ENCODE results near the gene TRPM3. TPM values are rescaled to one million over a fixed set of nuclear protein-coding genes. Genes with fewer than 3 reads are reported as not detected.

The TRPM3 gene
- polyA plus RNA-seq, 3 donors = not detected

DNA sequence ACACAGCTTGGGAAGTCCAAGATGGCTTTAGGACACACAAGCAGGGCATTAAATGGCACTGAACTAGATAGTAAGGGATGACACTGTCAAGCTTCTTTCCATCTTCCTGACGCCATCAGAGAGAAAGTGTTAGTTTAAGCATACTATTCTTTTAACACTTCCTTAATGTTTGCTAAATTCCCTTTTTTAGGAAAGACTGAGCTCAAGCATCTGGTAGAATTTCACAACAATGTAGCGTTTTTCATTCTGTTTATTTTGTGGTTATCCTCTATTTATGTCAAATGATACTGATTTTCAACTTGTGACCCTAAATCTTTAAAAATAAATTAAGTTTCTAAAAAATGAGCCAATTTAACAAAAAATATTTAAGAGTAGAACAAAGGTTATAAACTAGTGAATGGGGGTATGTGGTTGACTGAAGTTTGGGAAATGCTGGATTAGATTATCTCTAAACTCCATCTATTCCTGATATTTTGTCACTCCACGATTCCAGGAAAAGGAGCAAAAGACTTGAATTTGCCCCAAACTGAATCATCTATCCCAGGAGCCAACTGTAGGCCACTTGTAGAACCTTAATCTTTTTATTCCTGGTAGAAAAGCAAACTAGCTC, 559.5 kb downstream of the TRPM3 start:
- no peaks in the 10 kb centered on the region for H4K20me1 ChIP-seq (ENCODE audit: insufficient read depth, low read length)
- TF ChIP-seq, protein P1, sequence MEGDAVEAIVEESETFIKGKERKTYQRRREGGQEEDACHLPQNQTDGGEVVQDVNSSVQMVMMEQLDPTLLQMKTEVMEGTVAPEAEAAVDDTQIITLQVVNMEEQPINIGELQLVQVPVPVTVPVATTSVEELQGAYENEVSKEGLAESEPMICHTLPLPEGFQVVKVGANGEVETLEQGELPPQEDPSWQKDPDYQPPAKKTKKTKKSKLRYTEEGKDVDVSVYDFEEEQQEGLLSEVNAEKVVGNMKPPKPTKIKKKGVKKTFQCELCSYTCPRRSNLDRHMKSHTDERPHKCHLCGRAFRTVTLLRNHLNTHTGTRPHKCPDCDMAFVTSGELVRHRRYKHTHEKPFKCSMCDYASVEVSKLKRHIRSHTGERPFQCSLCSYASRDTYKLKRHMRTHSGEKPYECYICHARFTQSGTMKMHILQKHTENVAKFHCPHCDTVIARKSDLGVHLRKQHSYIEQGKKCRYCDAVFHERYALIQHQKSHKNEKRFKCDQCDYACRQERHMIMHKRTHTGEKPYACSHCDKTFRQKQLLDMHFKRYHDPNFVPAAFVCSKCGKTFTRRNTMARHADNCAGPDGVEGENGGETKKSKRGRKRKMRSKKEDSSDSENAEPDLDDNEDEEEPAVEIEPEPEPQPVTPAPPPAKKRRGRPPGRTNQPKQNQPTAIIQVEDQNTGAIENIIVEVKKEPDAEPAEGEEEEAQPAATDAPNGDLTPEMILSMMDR (IDR thresholded peaks at IDR 0.05) = no peak
- H3K27me3 ChIP-seq (ENCODE audit: control insufficient read depth in 2 of 2, insufficient read depth in 2 of 2, low read length in 2 of 2) = no peaks in the 10 kb centered on the region
- no peak overlapping the region for H3K4me3 Mint-ChIP-seq
- no peaks in the 10 kb centered on the region for H3K9me3 ChIP-seq (replicated peaks in 1 of 2; ENCODE audit: control insufficient read depth in 1 of 2, insufficient read depth in 1 of 2, low read length in 2 of 2)
- H3K36me3 ChIP-seq (replicated peaks in 1 of 2; ENCODE audit: control insufficient read depth in 1 of 2, insufficient read depth in 2 of 2, low read length in 2 of 2) = no peaks in the 10 kb centered on the region
- H3K4me3 ChIP-seq (replicated peaks in 1 of 3; ENCODE audit: low read depth in 2 of 3, low read length in 3 of 3) = no peak overlapping the region
- H2AFZ ChIP-seq (ENCODE audit: insufficient read depth, low read depth, low read length, poor library complexity, severe bottlenecking) = no peak overlapping the region
- H3K27ac ChIP-seq (ENCODE audit: low read depth in 1 of 2, low read length in 2 of 2) = peak overlapping the region in 1 of 2 donors; percentile 98
- peaks cover 49% of the 10 kb centered on the region for H3K4me1 Mint-ChIP-seq
- H3K36me3 Mint-ChIP-seq = no peaks in the 10 kb centered on the region
- peak overlapping the region in 4 of 7 donors; percentile 50 to 100 (median 98) for H3K27ac Mint-ChIP-seq
- H3K79me2 ChIP-seq (ENCODE audit: insufficient read depth, low read length) = no peaks in the 10 kb centered on the region
- H3K27me3 Mint-ChIP-seq (ENCODE audit: low read depth in 3 of 3) = peaks cover 0 to 3% (median 0%) of the 10 kb centered on the region in 3 donors
- no peak overlapping the region for H3K4me2 ChIP-seq (replicated peaks; ENCODE audit: extremely low read depth, low read length, poor library complexity, severe bottlenecking)
- 86% methylated on average over 1 of the region's 3 CpGs for WGBS (ENCODE audit: insufficient coverage)
- H3K4me1 ChIP-seq (ENCODE audit: control insufficient read depth in 1 of 2, insufficient read depth in 2 of 2, low read length in 2 of 2) = peaks cover 51% of the 10 kb centered on the region in 2 donors
- peak in 2 of 3 donors; percentile 26 to 40 for DNase-seq
- no peak overlapping the region for H3K9ac ChIP-seq (ENCODE audit: insufficient read depth, low read length, poor library complexity, severe bottlenecking)
- intact Hi-C loops (cut with micrococcal nuclease) = loop anchor here in 1 of 2 donors (2.0 to 5.0 kb wide), 2 partner anchors 19 to 140 kb away; no protein-coding TSS in a partner anchor
- H3K9me3 Mint-ChIP-seq = no peaks in the 10 kb centered on the region

DNA sequence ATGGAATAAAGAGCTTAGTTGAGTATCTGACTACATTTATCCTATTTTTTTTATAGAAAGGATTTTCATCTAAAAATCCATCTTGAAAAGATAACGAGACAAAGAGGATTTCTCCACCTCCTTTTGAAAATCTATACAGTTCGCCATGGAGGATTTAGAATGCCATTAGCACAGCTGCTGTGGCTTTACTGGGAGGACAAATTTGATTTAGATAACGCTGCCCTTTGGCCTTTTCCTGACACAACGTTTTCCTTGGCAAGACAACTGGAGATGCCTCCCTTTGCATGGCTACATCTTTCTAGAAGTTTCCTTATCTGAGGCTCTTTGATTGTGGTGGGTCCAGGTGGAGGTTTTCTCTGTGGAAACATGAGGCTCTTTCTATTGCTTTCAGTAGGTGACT, 560.3 kb downstream of the TRPM3 start:
- WGBS (ENCODE audit: insufficient coverage) = 100% methylated on average over 1 of the region's 4 CpGs
- Histone ChIP-seq H2AFZ (ENCODE audit: insufficient read depth, low read depth, low read length, poor library complexity, severe bottlenecking) (no peak overlapping the region), H3K36me3 (replicated peaks in 1 of 2; ENCODE audit: control insufficient read depth in 1 of 2, insufficient read depth in 2 of 2, low read length in 2 of 2) (no peaks in the 10 kb centered on the region), H3K27ac (ENCODE audit: low read depth in 1 of 2, low read length in 2 of 2) (no peak overlapping the region), H3K9me3 (replicated peaks in 1 of 2; ENCODE audit: control insufficient read depth in 1 of 2, insufficient read depth in 1 of 2, low read length in 2 of 2) (no peaks in the 10 kb centered on the region), H3K4me3 (replicated peaks in 1 of 3; ENCODE audit: low read depth in 2 of 3, low read length in 3 of 3) (no peak overlapping the region), H3K27me3 (ENCODE audit: control insufficient read depth in 2 of 2, insufficient read depth in 2 of 2, low read length in 2 of 2) (no peaks in the 10 kb centered on the region), H3K79me2 (ENCODE audit: insufficient read depth, low read length) (no peaks in the 10 kb centered on the region), H4K20me1 (ENCODE audit: insufficient read depth, low read length) (no peaks in the 10 kb centered on the region), H3K4me2 (replicated peaks; ENCODE audit: extremely low read depth, low read length, poor library complexity, severe bottlenecking) (no peak overlapping the region), H3K4me1 (ENCODE audit: control insufficient read depth in 1 of 2, insufficient read depth in 2 of 2, low read length in 2 of 2) (peaks cover 51 to 52% of the 10 kb centered on the region in 2 donors), H3K9ac (ENCODE audit: insufficient read depth, low read length, poor library complexity, severe bottlenecking) (no peak overlapping the region)
- intact Hi-C loops (cut with micrococcal nuclease) = loop anchor here in 1 of 2 donors (5.0 kb wide), 1 partner anchor 139 kb away; no protein-coding TSS in a partner anchor
- Mint-ChIP-seq H3K4me1 (peaks cover 49% of the 10 kb centered on the region), H3K9me3 (no peaks in the 10 kb centered on the region), H3K27me3 (ENCODE audit: low read depth in 3 of 3) (peaks cover 0 to 1% (median 0%) of the 10 kb centered on the region in 3 donors), H3K4me3 (no peak overlapping the region), H3K27ac (no peak overlapping the region), H3K36me3 (no peaks in the 10 kb centered on the region)
- TF ChIP-seq, protein P1 (IDR thresholded peaks at IDR 0.05) = no peak
- DNase-seq = no peak

All from CD14-positive monocyte (primary cell).